Right atrium auricular region (tissue), 2 donors: ENCODE data around the gene MRPL1. TPM values are rescaled to one million over a fixed set of nuclear protein-coding genes. Genes with fewer than 3 reads are reported as not detected.

ENCODE experiments used
- DNase-seq: peaks from one replicate; pipeline ENCODE4 v3.0.0-alpha.2; 2019; ENCODE audit warnings: low spot score
- H3K27ac ChIP-seq, 2 donors: fragments of 200-600 bp; sonication (generic); 1 replicate in 1 of 2; 2 replicates in 1 of 2; pipeline ENCODE4 v1.5.1; 2016 to 2019
- H3K27me3 ChIP-seq, 2 donors: fragments of 200-600 bp; sonication (generic); one replicate each; pipeline versions ENCODE4 v1.5.1 to v1.6.0; 2017 to 2019
- H3K36me3 ChIP-seq: fragments of 200-600 bp; sonication (generic); one replicate; pipeline ENCODE4 v1.5.1; 2016
- H3K4me1 ChIP-seq, 2 donors: fragments of 200-600 bp; sonication (generic); one replicate each; pipeline versions ENCODE4 v1.5.1 to v1.6.0; 2017 to 2019
- H3K4me3 ChIP-seq, 2 donors: fragments of 200-600 bp; sonication (generic); 1 replicate in 1 of 2; 2 replicates in 1 of 2; pipeline ENCODE4 v1.5.1; 2017 to 2019; ENCODE audit warnings: mild to moderate bottlenecking in 1 of 2, moderate library complexity in 1 of 2
- H3K9me3 ChIP-seq, 2 donors: fragments of 200-600 bp; sonication (generic); one replicate each; pipeline ENCODE4 v1.5.1; 2019
- total RNA-seq, 2 donors: library from RNA; depleted of rRNA; stranded (reverse); fragments of >200 nt; gene quantifications; one replicate each; pipeline ENCODE4 v1.1.0, GENCODE V29; 2016
- TF ChIP-seq, protein P1 (sequence below), 2 donors: fragments of 200-600 bp; sonication (generic); IDR thresholded peaks; one replicate each; pipeline ENCODE4 v1.5.1; 2019; ENCODE audit warnings: antibody characterized with exemption in 2 of 2

Gene MRPL1
- total RNA-seq, 2 donors from 2014 or later = 17.4 to 32.0 TPM

DNA sequence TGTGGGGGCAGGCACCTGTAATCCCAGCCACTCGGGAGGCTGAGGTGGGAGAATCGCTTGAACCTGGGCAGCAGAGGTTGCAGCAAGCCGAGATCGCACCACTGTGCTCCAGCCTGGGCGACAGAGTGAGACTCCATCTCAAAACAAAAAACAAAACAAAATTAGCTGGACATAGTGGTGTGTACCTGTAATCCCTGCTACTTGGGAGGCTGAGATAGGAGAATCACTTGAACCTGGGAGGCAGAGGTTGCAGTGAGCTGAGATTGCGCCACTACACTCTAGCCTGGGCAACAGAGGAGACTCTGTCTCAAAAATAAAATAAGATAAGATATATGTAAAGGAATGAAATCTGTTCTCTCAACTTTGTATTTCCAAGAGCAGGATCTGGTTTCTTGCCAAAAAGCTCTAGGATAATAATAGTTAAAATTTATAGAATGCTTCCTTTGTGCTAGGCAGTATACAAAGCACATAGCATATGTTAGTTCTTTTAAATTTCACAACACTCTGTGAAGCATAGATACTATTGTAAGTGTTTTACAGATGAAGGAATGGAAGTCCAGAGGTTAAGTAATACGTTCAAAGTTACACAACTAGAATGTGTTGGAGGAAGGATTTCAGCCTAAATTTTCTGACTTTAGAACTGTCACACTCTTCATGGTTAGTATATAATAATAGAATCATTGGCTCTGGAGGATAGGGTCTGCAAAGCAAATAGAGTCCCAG lies 10.3 kb downstream of the MRPL1 start:
- Histone ChIP-seq H3K27ac (no peak overlapping the region), H3K4me1 (no peaks in the 10 kb centered on the region), H3K9me3 (no peaks in the 10 kb centered on the region), H3K36me3 (peaks cover 21% of the 10 kb centered on the region), H3K27me3 (no peaks in the 10 kb centered on the region), H3K4me3 (no peak overlapping the region)
- TF ChIP-seq, protein P1, sequence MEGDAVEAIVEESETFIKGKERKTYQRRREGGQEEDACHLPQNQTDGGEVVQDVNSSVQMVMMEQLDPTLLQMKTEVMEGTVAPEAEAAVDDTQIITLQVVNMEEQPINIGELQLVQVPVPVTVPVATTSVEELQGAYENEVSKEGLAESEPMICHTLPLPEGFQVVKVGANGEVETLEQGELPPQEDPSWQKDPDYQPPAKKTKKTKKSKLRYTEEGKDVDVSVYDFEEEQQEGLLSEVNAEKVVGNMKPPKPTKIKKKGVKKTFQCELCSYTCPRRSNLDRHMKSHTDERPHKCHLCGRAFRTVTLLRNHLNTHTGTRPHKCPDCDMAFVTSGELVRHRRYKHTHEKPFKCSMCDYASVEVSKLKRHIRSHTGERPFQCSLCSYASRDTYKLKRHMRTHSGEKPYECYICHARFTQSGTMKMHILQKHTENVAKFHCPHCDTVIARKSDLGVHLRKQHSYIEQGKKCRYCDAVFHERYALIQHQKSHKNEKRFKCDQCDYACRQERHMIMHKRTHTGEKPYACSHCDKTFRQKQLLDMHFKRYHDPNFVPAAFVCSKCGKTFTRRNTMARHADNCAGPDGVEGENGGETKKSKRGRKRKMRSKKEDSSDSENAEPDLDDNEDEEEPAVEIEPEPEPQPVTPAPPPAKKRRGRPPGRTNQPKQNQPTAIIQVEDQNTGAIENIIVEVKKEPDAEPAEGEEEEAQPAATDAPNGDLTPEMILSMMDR (IDR thresholded peaks at IDR 0.05) = no peak
- no peak for DNase-seq

DNA sequence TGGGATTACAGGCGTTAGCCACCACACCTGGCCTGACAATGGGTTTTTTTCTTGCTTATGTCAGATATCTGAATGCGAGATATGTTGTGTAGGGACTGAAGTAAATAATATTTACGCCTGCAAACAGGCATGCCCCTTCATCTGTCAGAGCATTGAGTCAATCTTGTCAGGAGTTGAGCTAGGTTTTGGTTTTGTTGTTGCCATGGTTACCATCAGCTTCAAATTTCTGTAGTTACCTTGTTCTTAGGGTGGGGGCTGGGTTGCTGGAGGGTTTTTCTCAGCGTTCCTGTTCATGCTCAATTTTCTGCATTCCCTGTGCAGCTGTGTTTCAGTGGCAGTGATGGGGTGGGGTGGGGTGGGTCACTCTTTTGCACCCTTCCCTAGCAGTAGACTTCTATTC lies 14.5 kb downstream of the MRPL1 start:
- peaks cover 18% of the 10 kb centered on the region for H3K36me3 ChIP-seq
- no peaks in the 10 kb centered on the region for H3K9me3 ChIP-seq
- no peaks in the 10 kb centered on the region for H3K4me1 ChIP-seq
- H3K27ac ChIP-seq = no peak overlapping the region
- TF ChIP-seq, protein P1 (IDR thresholded peaks at IDR 0.05) = no peak
- H3K27me3 ChIP-seq = no peaks in the 10 kb centered on the region
- DNase-seq = no peak
- no peak overlapping the region for H3K4me3 ChIP-seq

DNA sequence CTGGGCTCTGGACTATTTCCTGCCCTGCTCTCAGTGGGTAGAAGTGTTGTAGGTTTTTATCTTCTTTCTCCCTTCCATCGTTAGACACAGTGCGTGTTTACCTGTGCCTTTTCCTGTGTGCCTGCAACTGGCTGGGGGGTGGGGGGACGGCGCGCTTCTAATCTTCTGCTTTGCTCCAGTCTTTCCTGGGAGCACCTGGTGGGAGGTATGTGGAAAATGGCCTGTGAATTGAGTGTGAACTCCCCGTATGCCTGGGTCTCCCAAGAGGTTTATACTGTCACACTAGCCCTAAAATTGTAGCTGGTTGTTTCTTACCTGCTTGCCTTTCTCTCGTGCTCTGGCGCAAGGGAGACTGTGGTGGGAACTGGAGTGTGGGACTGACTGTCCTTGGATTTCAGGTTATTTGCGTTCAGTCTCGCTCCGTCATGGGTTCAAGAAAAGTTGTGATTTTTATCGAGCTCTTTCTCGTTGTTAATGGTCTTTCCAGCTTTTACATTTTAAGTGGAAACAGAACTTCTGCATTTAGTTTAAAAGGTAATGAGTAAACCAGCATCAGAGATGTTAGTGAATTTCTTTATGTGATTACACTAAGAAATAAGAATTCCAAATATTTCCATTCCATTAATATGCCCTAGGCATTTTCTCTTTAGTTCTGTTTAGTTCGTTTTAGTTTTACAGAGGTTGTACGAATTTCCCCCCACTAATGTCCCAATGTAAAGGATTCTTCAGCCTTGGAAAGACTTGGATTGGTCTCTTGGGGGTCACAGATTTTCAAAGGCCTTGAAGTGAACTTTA lies 15.3 kb downstream of the MRPL1 start:
- TF ChIP-seq, protein P1 (IDR thresholded peaks at IDR 0.05) = no peak
- H3K4me1 ChIP-seq = no peaks in the 10 kb centered on the region
- no peak overlapping the region for H3K27ac ChIP-seq
- H3K9me3 ChIP-seq = no peaks in the 10 kb centered on the region
- DNase-seq = no peak
- H3K36me3 ChIP-seq = peaks cover 10% of the 10 kb centered on the region
- H3K27me3 ChIP-seq = no peaks in the 10 kb centered on the region
- H3K4me3 ChIP-seq = no peak overlapping the region

DNA sequence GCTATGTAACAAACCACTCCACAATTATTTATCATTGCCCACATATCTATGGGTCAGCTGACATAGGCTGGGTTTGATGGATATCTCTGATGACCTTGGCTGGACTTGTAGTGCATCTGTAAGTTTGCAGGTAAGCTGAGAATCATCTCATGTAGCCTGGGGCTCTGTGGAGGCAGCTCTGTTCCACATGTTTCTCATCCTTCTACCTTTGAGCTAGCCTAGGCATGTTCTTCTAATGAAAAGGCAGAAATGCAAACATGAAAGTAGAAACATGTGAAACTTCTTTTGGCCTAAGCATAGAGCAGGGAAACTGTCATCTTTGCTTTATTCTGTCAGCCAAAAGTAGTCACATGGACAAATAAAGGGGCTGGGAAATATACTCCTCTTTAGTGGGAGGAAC lies 18.2 kb downstream of the MRPL1 start:
- peaks cover 8% of the 10 kb centered on the region for H3K36me3 ChIP-seq
- H3K27me3 ChIP-seq = no peaks in the 10 kb centered on the region
- DNase-seq = no peak
- TF ChIP-seq, protein P1 (IDR thresholded peaks at IDR 0.05) = no peak
- no peak overlapping the region for H3K27ac ChIP-seq
- H3K4me1 ChIP-seq = no peaks in the 10 kb centered on the region
- no peak overlapping the region for H3K4me3 ChIP-seq
- H3K9me3 ChIP-seq = no peaks in the 10 kb centered on the region

DNA sequence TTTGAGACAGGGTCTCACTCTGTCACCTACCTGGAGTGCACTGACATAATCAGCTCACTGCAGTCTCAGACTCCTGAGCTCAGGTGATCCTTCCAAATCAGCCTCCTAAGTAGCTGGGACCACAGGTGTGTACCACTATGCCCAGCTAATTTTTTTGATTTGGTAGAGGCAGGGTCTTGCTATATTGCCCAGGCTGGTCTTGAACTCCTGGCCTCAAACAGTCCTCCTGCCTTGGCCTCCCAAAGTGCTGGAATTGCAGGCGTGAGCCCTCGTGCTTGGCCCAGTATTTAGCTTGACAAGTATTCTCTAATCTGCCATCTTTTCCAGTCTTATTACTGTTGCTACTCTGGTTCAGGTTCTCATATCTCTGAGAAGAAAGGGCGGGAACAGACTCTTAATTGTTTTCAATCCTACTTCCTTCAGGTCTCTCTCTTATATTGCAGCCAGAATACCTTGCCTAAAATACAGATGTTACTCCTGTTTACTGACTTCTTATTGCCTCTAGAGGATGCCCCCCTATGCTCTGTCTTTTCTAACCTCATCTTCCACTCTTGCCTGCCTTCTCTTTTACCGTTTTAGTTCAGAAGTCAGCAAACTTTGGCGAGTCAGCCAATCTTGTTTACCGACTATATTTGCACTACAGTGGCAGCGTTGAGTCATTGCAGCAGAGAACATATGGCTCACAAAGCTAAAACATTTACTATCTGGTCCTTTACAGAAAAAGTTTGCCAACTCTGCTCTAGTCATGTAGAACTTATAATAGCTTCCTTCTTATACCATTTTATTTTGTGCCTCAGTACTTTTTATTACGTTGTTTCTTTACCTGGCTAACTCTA lies 19.0 kb downstream of the MRPL1 start:
- Histone ChIP-seq H3K27me3 (no peaks in the 10 kb centered on the region), H3K9me3 (no peaks in the 10 kb centered on the region), H3K27ac (no peak overlapping the region), H3K4me3 (no peak overlapping the region), H3K36me3 (peaks cover 15% of the 10 kb centered on the region), H3K4me1 (no peaks in the 10 kb centered on the region)
- DNase-seq = no peak
- TF ChIP-seq, protein P1 (IDR thresholded peaks at IDR 0.05) = no peak
